ENCODE data around the gene WNK3. TPM values are rescaled to one million over a fixed set of nuclear protein-coding genes. Genes with fewer than 3 reads are reported as not detected.

WNK3 gene
- polyA plus RNA-seq, 1 of the 3 experiments (the other 2 are of a cell fraction) = 0.54 TPM

DNA sequence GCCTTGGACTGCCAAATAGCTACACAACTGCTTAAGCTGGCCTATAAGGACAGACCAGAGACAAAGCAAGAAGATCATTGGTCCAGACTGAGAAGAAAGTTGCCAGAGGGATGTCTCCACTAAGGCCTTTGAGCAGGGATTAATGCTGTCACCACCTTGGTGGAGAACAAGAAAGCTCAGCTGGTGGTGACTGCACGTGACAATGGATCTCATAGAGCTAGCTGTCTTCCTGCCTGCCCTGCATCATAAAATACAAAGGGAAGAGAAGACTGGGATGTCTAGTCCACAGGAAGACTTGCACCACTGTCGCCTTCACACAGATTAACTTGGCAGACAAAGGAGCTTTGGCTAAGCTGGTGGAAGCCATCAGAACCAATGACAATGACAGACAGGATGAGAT is 134.3 kb downstream of the WNK3 start:
- no peaks in the 10 kb centered on the region for H3K9me3 ChIP-seq
- no peak overlapping the region for H3K27ac ChIP-seq (ENCODE audit: low read depth in 2 of 2, low read length in 1 of 2)
- H3K9ac ChIP-seq = no peak overlapping the region
- H3K27me3 ChIP-seq (ENCODE audit: insufficient read depth) = no peaks in the 10 kb centered on the region
- 49% methylated on average over 2 of the region's 2 CpGs for WGBS (ENCODE audit: low lambda C conversion rate)
- CTCF ChIA-PET = no interaction called here
- no peaks in the 10 kb centered on the region for H3K36me3 ChIP-seq (replicated peaks in 1 of 2; ENCODE audit: control insufficient read depth in 1 of 2, insufficient read depth in 2 of 2, low read length in 1 of 2)
- no peak for DNase-seq
- H3F3A ChIP-seq (replicated peaks; ENCODE audit: insufficient read depth) = peaks cover 5% of the 10 kb centered on the region
- no peak overlapping the region for H3K4me3 ChIP-seq (ENCODE audit: low read depth in 2 of 2, low read length in 1 of 2)
- H3K4me2 ChIP-seq = no peak overlapping the region
- POLR2A ChIA-PET = no interaction called here
- TF ChIP-seq RFX5 (IDR thresholded peaks at IDR 0.05; ENCODE audit: low read length) (no peak), CHD2 (IDR thresholded peaks at IDR 0.05; ENCODE audit: low read length, partially characterized antibody) (no peak), GATA2 (CRISPR knock-in tag; IDR thresholded peaks at IDR 0.05) (no peak), TAF1 (IDR thresholded peaks at IDR 0.05; ENCODE audit: borderline replicate concordance, low read depth, low read length) (no peak), MXI1 (IDR thresholded peaks at IDR 0.05; ENCODE audit: low read depth, low read length) (no peak), GABPA (IDR thresholded peaks at IDR 0.05; ENCODE audit: low read depth) (no peak), MAX (IDR thresholded peaks at IDR 0.05; ENCODE audit: low read depth) (no peak), ELF1 (IDR thresholded peaks at IDR 0.05) (no peak), YY1 (IDR thresholded peaks at IDR 0.05; ENCODE audit: low read depth) (no peak), NRF1 (IDR thresholded peaks at IDR 0.05; ENCODE audit: low read depth, low read length) (no peak)
- TF ChIP-seq, protein P1, sequence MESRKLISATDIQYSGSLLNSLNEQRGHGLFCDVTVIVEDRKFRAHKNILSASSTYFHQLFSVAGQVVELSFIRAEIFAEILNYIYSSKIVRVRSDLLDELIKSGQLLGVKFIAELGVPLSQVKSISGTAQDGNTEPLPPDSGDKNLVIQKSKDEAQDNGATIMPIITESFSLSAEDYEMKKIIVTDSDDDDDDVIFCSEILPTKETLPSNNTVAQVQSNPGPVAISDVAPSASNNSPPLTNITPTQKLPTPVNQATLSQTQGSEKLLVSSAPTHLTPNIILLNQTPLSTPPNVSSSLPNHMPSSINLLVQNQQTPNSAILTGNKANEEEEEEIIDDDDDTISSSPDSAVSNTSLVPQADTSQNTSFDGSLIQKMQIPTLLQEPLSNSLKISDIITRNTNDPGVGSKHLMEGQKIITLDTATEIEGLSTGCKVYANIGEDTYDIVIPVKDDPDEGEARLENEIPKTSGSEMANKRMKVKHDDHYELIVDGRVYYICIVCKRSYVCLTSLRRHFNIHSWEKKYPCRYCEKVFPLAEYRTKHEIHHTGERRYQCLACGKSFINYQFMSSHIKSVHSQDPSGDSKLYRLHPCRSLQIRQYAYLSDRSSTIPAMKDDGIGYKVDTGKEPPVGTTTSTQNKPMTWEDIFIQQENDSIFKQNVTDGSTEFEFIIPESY (IDR thresholded peaks at IDR 0.05; ENCODE audit: borderline replicate concordance, low read depth) = no peak
- TF ChIP-seq, protein P2, sequence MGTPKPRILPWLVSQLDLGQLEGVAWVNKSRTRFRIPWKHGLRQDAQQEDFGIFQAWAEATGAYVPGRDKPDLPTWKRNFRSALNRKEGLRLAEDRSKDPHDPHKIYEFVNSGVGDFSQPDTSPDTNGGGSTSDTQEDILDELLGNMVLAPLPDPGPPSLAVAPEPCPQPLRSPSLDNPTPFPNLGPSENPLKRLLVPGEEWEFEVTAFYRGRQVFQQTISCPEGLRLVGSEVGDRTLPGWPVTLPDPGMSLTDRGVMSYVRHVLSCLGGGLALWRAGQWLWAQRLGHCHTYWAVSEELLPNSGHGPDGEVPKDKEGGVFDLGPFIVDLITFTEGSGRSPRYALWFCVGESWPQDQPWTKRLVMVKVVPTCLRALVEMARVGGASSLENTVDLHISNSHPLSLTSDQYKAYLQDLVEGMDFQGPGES (IDR thresholded peaks at IDR 0.05; ENCODE audit: low read depth, low read length) = no peak
- no peaks in the 10 kb centered on the region for H3K79me2 ChIP-seq (ENCODE audit: insufficient read depth)
- H4K20me1 ChIP-seq (ENCODE audit: insufficient read depth) = no peaks in the 10 kb centered on the region
- H2AFZ ChIP-seq (ENCODE audit: low read depth) = no peak overlapping the region
- H3K9me2 ChIP-seq = no peaks in the 10 kb centered on the region
- H3K4me1 ChIP-seq (ENCODE audit: control insufficient read depth in 1 of 2, insufficient read depth in 2 of 2, low read depth in 1 of 2, low read length in 1 of 2) = no peaks in the 10 kb centered on the region

GRCh38 chrX:54213603-54214002 is 144.2 kb downstream of the WNK3 start:
- Histone ChIP-seq H3K27me3 (ENCODE audit: insufficient read depth) (no peaks in the 10 kb centered on the region), H3K4me2 (no peak overlapping the region), H3K79me2 (ENCODE audit: insufficient read depth) (no peaks in the 10 kb centered on the region), H3F3A (replicated peaks; ENCODE audit: insufficient read depth) (no peaks in the 10 kb centered on the region), H3K9me2 (no peaks in the 10 kb centered on the region), H3K9me3 (no peaks in the 10 kb centered on the region), H3K27ac (ENCODE audit: low read depth in 2 of 2, low read length in 1 of 2) (no peak overlapping the region), H3K4me1 (ENCODE audit: control insufficient read depth in 1 of 2, insufficient read depth in 2 of 2, low read depth in 1 of 2, low read length in 1 of 2) (no peaks in the 10 kb centered on the region), H3K36me3 (replicated peaks in 1 of 2; ENCODE audit: control insufficient read depth in 1 of 2, insufficient read depth in 2 of 2, low read length in 1 of 2) (no peaks in the 10 kb centered on the region), H3K9ac (no peak overlapping the region), H3K4me3 (ENCODE audit: low read depth in 2 of 2, low read length in 1 of 2) (no peak overlapping the region), H2AFZ (ENCODE audit: low read depth) (no peak overlapping the region), H4K20me1 (ENCODE audit: insufficient read depth) (no peaks in the 10 kb centered on the region)
- WGBS (ENCODE audit: low lambda C conversion rate) = 47% methylated on average over 3 of the region's 3 CpGs
- DNase-seq = no peak
- ChIA-PET CTCF (no interaction called here), POLR2A (no interaction called here)
- no peak for TF ChIP-seq NRF1 (IDR thresholded peaks at IDR 0.05; ENCODE audit: low read depth, low read length)
- no peak for TF ChIP-seq RCOR1 (IDR thresholded peaks at IDR 0.05; ENCODE audit: low read length)
- no peak for TF ChIP-seq RAD21 (IDR thresholded peaks at IDR 0.05; ENCODE audit: low read length)
- TF ChIP-seq TCF12 (IDR thresholded peaks at IDR 0.05) = no peak
- TF ChIP-seq FOXJ3 (CRISPR knock-in tag; IDR thresholded peaks at IDR 0.05) = no peak
- TF ChIP-seq RFX5 (IDR thresholded peaks at IDR 0.05; ENCODE audit: low read length) = no peak
- no peak for TF ChIP-seq JUND (IDR thresholded peaks at IDR 0.05)
- TF ChIP-seq EZH2phosphoT487 (IDR thresholded peaks at IDR 0.05; ENCODE audit: borderline replicate concordance, low read depth) = no peak
- no peak for TF ChIP-seq GATA2 (CRISPR knock-in tag; IDR thresholded peaks at IDR 0.05)
- no peak for TF ChIP-seq REST (IDR thresholded peaks at IDR 0.05; ENCODE audit: low read depth, low read length)
- TF ChIP-seq USF1 (IDR thresholded peaks at IDR 0.05; ENCODE audit: borderline replicate concordance, low read depth) = no peak
- no peak for TF ChIP-seq MAX (IDR thresholded peaks at IDR 0.05; ENCODE audit: low read depth)
- no peak for TF ChIP-seq MEF2A (IDR thresholded peaks at IDR 0.05; ENCODE audit: borderline replicate concordance, low read depth)
- no peak for TF ChIP-seq SIN3A (IDR thresholded peaks at IDR 0.05; ENCODE audit: borderline replicate concordance, low read depth, low read length)
- TF ChIP-seq CHD2 (IDR thresholded peaks at IDR 0.05; ENCODE audit: low read length, partially characterized antibody) = no peak
